Caco-2 (cell line): ENCODE measurements around the gene KLHL25. TPM values are rescaled to one million over a fixed set of nuclear protein-coding genes. Genes with fewer than 3 reads are reported as not detected.

Experiments
- BruUV-seq: library from RNA; stranded (reverse); fragments of 400-500 nt; replicated peaks from 2 replicates; lab custom pipeline; 2021; lab: Mats Ljungman, UMichigan
- CTCF ChIA-PET: fragments of 300-600 bp; sonication (Branson Sonifier 250); formaldehyde crosslinking; loops from one replicate; lab custom pipeline; 2022; ENCODE audit warnings: antibody characterized with exemption; lab: Charles Lee
- POLR2A ChIA-PET: fragments of 300-600 bp; sonication (Branson Sonifier 250); formaldehyde crosslinking; loops from one replicate; lab custom pipeline; 2022; ENCODE audit warnings: antibody characterized with exemption; lab: Charles Lee
- DNase-seq, 2 experiments: peaks; one replicate each; pipeline versions ENCODE4 v3.0.0 to v3.0.0-alpha.2; 2020 to 2022
- H3K27me3 ChIP-seq: replicated peaks from 2 replicates; pipeline ENCODE4 v1.6.0; 2011; ENCODE audit warnings: low read length; ENCODE audit not compliant: control insufficient read depth, insufficient read depth
- H3K36me3 ChIP-seq: 2 replicates; pipeline ENCODE4 v1.5.1; 2011; ENCODE audit warnings: low read length; ENCODE audit not compliant: control insufficient read depth, insufficient read depth
- H3K4me1 ChIP-seq: fragments of 250-450 bp; sonication (Bioruptor Pico); 2 replicates; pipeline ENCODE4 v1.5.1; 2020; ENCODE audit warnings: mild to moderate bottlenecking
- H3K4me3 ChIP-seq: 2 replicates; pipeline ENCODE4 v1.5.1; 2011; ENCODE audit warnings: low read depth, mild to moderate bottlenecking, control low read depth, low read length
- H3K9me3 ChIP-seq: fragments of 250-450 bp; sonication (Bioruptor Pico); 2 replicates; pipeline ENCODE4 v1.5.1; 2020; ENCODE audit warnings: mild to moderate bottlenecking, moderate library complexity
- H3K27ac Mint-ChIP-seq: one replicate; pipeline ENCODE4 v1.8.0; 2022; ENCODE audit warnings: mixed read lengths; ENCODE audit not compliant: unreplicated experiment
- H3K27me3 Mint-ChIP-seq: one replicate; pipeline ENCODE4 v1.8.0; 2022; ENCODE audit warnings: mixed read lengths; ENCODE audit not compliant: insufficient read depth, unreplicated experiment
- H3K36me3 Mint-ChIP-seq: one replicate; pipeline ENCODE4 v1.8.0; 2022; ENCODE audit warnings: mild to moderate bottlenecking, mixed read lengths; ENCODE audit not compliant: insufficient read depth, unreplicated experiment
- H3K4me1 Mint-ChIP-seq: one replicate; pipeline ENCODE4 v1.8.0; 2022; ENCODE audit warnings: low read depth, mixed read lengths; ENCODE audit not compliant: unreplicated experiment
- H3K4me3 Mint-ChIP-seq: one replicate; pipeline ENCODE4 v1.8.0; 2022; ENCODE audit warnings: mild to moderate bottlenecking, moderate library complexity, mixed read lengths; ENCODE audit not compliant: unreplicated experiment
- H3K9me3 Mint-ChIP-seq: one replicate; pipeline ENCODE4 v1.8.0; 2022; ENCODE audit warnings: mixed read lengths; ENCODE audit not compliant: unreplicated experiment
- CTCF ChIP-seq, 2 experiments: fragments of 200-600 bp in 1 of 2; IDR thresholded peaks; 1 replicate in 1 of 2; 2 replicates in 1 of 2; pipeline versions ENCODE4 v1.5.1 to v1.8.0; 2011 to 2022; ENCODE audit warnings: antibody characterized with exemption in 1 of 2, control low read depth in 1 of 2, inconsistent platforms in 1 of 2, low read depth in 1 of 2, low read length in 1 of 2, mild to moderate bottlenecking in 1 of 2, moderate library complexity in 1 of 2; ENCODE audit not compliant: insufficient read depth in 1 of 2, severe bottlenecking in 1 of 2, unreplicated experiment in 1 of 2
- intact Hi-C: fragments of 100-400 bp; cut with micrococcal nuclease; formaldehyde crosslinking; loops from one replicate; pipeline ENCODE4 v1.10.0; 2022; ENCODE audit not compliant: unreplicated experiment
- total RNA-seq: library from RNA; stranded (reverse); gene quantifications from 2 replicates; pipeline ENCODE4 v1.2.3, GENCODE V29; 2022

Gene KLHL25
- total RNA-seq, 1 experiment from 2014 or later = 15.4 TPM

DNA sequence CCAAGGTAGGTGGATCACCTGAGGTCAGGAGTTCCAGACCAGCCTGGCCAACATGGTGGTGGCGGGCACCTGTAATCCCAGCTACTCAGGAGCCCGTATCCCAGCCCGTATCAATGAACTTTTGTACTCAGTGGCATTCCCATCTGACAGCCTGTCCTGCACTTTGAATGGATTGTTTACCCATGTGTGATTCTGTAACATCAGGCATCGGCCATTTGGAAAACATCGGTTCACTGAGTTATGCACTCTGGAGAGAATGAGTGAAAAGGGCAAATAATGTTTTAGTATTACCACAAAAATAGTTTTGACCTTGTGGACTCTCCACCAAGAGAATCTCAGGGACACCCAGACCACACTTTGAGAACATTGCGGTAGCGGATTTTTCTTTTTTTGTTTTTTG lies 13.6 kb downstream of the KLHL25 start:
- no peaks in the 10 kb centered on the region for H3K27me3 Mint-ChIP-seq

DNA sequence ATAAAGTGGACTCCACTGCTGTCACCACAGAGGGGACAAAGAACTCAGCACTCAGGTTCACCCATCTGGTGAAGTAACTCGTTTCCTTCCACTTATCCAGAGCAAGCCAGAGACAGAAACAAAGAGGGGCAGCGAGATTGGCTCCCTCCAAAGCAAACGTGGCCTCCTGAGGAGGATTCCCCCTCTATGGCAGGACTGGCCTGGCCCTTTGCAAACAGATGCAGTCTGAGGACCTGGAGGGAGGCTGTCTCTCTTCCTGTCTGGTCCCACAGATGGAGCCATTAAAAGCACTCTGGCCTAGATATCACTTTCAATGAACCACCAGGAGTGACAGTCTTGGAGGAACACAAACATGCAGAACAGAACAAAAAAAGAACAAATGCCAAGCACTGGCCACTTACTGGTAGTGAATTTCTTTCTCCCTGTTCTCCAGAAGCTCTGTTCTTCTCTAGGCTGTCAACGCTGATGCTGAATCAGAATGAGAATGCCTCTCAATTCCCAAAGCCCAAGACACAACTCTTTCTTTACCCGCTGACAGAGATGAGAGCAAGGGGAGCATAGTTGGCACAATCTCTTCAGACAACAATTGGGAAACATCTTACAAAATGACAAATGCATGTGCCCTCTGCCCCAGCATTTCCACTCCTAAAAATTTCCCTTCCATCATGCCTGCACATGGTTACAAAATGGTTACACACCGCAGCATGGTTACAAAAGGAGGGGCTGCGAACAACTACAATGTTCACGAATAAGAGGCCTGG lies 14.3 kb downstream of the KLHL25 start:
- Histone ChIP-seq H3K36me3 (no peaks in the 10 kb centered on the region), H3K27me3 (no peaks in the 10 kb centered on the region), H3K4me3 (no peak overlapping the region), H3K9me3 (no peaks in the 10 kb centered on the region), H3K4me1 (no peaks in the 10 kb centered on the region)
- no peaks in the 10 kb centered on the region for H3K4me1 Mint-ChIP-seq
- H3K27ac Mint-ChIP-seq = no peak overlapping the region
- no peak for DNase-seq
- TF ChIP-seq CTCF (IDR thresholded peaks at IDR 0.05; ENCODE audit: insufficient read depth in 1 of 2, low read depth in 1 of 2, low read length in 1 of 2, severe bottlenecking in 1 of 2, unreplicated experiment in 1 of 2) = no peak
- no peaks in the 10 kb centered on the region for H3K36me3 Mint-ChIP-seq
- no peaks in the 10 kb centered on the region for H3K27me3 Mint-ChIP-seq
- POLR2A ChIA-PET = no interaction called here
- no peaks in the 10 kb centered on the region for H3K9me3 Mint-ChIP-seq
- intact Hi-C loops = no loop called here
- H3K4me3 Mint-ChIP-seq = no peak overlapping the region
- CTCF ChIA-PET = no interaction called here
- BruUV-seq = no TSS peak

More for the DNA sequence above, 13.6 kb downstream of the KLHL25 start:
- Mint-ChIP-seq H3K4me1 (no peaks in the 10 kb centered on the region), H3K4me3 (no peak overlapping the region), H3K36me3 (no peaks in the 10 kb centered on the region), H3K9me3 (no peaks in the 10 kb centered on the region), H3K27ac (no peak overlapping the region)
- Histone ChIP-seq H3K4me1 (0 out of 2 replicates have a peak, but pooled peaks cover 1% of the 10 kb centered on the region), H3K4me3 (no peak overlapping the region), H3K36me3 (no peaks in the 10 kb centered on the region), H3K9me3 (no peaks in the 10 kb centered on the region), H3K27me3 (no peaks in the 10 kb centered on the region)
- BruUV-seq = no TSS peak
- ChIA-PET CTCF (no interaction called here), POLR2A (no interaction called here)
- intact Hi-C loops = no loop called here
- no peak for DNase-seq
- TF ChIP-seq CTCF (IDR thresholded peaks at IDR 0.05; ENCODE audit: insufficient read depth in 1 of 2, low read depth in 1 of 2, low read length in 1 of 2, severe bottlenecking in 1 of 2, unreplicated experiment in 1 of 2) = no peak

GRCh38 chr15:85779249-85779648 lies 15.5 kb downstream of the KLHL25 start:
- no peaks in the 10 kb centered on the region for H3K4me1 ChIP-seq
- no peaks in the 10 kb centered on the region for H3K36me3 ChIP-seq
- BruUV-seq = no TSS peak
- TF ChIP-seq CTCF (IDR thresholded peaks at IDR 0.05; ENCODE audit: insufficient read depth in 1 of 2, low read depth in 1 of 2, low read length in 1 of 2, severe bottlenecking in 1 of 2, unreplicated experiment in 1 of 2) = no peak
- POLR2A ChIA-PET = no interaction called here
- intact Hi-C loops = no loop called here
- H3K27me3 ChIP-seq = no peaks in the 10 kb centered on the region
- no peaks in the 10 kb centered on the region for H3K4me1 Mint-ChIP-seq
- no peaks in the 10 kb centered on the region for H3K9me3 Mint-ChIP-seq
- H3K4me3 ChIP-seq = no peak overlapping the region
- H3K9me3 ChIP-seq = no peaks in the 10 kb centered on the region
- CTCF ChIA-PET = no interaction called here
- H3K27ac Mint-ChIP-seq = no peak overlapping the region
- H3K36me3 Mint-ChIP-seq = no peaks in the 10 kb centered on the region
- no peaks in the 10 kb centered on the region for H3K27me3 Mint-ChIP-seq
- no peak overlapping the region for H3K4me3 Mint-ChIP-seq
- DNase-seq = no peak
